Measurements from ENCODE around the gene PARD3B.

The PARD3B gene

DNA sequence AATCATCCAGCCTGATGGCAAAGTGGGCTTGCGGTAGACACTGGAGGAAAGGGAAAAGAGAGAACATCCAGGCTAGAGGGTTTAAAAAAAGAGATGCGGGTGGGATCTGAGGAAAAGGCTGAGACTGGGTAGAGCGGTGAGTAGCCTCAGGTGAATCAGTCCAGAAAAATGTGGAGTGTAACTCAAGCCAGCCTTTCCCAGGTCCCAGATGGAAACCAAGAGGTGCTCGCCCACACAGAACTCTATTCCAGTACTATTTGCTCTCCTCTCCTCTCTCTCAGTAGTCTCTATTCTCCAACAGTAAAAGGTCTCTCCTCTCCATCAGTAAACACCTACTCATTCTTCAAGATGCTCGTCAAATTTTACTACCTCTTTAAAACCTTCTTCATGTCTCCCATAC is 1098.7 kb downstream of the PARD3B start:
- DNase-seq: no peak

GRCh38 chr2:205646680-205647079 is 1101.4 kb downstream of the PARD3B start:
- DNase-seq: no peak

GRCh38 chr2:205650450-205650849 is 1105.2 kb downstream of the PARD3B start:
- no peak for DNase-seq

GRCh38 chr2:205650931-205651330 is 1105.7 kb downstream of the PARD3B start:
- no peak for DNase-seq

DNA sequence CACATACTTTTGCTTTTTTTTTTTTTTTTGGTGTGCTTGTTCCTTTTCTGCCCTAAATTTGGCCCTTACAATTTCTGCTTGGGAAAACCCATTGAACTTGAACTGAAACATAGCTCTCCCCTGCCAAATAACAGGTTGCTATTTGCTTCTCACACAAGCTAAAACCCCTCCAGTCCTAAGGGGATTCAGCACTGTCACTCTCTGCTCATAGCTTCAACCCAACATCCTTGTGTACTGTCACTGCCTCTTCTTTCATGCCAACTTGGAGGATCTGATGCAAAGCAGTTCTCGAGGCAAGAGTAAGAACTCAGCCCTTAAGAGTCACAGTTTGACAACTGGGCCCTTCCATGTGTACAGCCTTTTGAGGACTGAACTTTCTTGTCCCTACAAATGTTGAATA is 1106.4 kb downstream of the PARD3B start:
- no peak for DNase-seq

- DNase-seq: no peak
Observed at GRCh38 chr2:205654878-205655605, 1109.8 kb downstream of the PARD3B start.

DNA sequence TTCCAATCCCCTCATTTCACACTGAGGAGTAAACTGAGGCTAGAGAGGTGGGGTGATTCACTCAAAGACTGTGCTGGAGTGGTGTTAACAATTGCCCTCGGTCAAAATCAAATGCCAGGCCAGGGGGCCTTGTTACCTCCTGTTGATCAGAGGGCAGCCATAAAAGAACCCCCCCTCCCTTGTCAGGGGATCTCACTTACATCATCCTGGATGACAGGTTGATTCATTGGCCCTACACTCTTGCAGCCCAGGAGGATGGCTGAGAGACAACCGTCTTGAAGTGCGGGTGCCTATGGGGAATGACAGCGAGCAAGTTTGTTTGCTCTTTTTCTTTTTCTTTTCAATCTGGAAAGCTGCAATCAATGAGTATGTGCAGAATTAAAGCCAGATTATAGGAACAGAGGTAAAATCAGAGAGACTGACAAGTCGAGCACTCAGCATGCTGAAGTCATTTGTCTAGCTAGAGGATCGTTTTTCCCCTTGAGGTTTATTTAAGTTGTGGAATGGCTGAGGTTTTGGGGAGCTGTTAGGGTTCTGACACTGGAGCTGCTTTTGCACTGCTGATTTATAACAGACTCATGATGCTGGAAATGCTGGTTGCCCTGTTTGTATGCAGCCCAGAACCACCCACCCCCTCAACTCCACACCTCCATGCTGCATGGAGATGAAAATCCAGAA is 1110.6 kb downstream of the PARD3B start:
- DNase-seq: no peak

GRCh38 chr2:205656461-205656860 is 1111.2 kb downstream of the PARD3B start:
- DNase-seq: no peak

DNA sequence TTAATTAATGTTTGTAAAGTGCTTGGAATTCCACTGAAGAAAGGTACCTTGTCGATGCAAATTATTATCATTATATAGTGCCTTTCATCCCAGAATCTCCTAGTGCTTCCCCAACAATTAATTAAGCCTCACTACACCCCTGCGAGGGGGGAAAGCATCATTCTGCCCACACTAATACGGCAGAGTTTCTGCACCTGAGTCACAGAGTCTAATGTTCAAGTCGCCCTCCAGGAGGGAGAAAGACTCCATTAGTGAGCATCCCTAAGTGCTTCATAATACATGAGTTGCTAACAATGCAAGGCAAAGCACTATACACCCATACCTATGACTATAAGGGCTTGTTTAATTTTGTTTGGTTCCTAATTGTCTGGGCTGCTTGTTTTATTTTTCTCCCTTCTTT is 1111.7 kb downstream of the PARD3B start:
- DNase-seq: no peak

GRCh38 chr2:205657579-205657978 is 1112.3 kb downstream of the PARD3B start:
- no peak for DNase-seq

DNA sequence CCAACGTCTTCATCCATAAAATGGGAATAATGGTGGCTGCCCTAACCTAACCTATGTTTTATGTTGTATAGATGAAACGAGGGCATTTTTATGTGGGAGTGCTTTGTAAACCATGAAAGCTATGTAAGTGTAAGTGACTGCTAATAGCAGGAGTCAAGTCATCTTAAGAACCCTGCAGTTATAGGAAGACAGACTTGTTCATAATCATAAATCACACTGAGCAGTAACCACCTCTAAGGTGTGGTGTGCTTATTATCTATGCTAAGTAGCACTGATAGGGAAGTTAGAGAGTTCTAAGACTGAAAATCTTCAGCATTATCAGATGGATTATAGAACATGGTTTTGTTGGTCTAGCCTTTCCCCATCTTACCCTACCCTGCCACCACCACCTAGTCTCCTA is 1112.8 kb downstream of the PARD3B start:
- no peak for DNase-seq

GRCh38 chr2:205658572-205658971 is 1113.3 kb downstream of the PARD3B start:
- no peak for DNase-seq

GRCh38 chr2:205659922-205660321 is 1114.6 kb downstream of the PARD3B start:
- DNase-seq: no peak

- DNase-seq: no peak
Observed at GRCh38 chr2:205660521-205661124, 1115.3 kb downstream of the PARD3B start.

GRCh38 chr2:205661281-205661680 is 1116.0 kb downstream of the PARD3B start:
- DNase-seq: no peak

GRCh38 chr2:205662206-205662965 is 1117.1 kb downstream of the PARD3B start:
- DNase-seq: no peak

GRCh38 chr2:205665791-205666190 is 1120.5 kb downstream of the PARD3B start:
- no peak for DNase-seq
